Astrocyte of the cerebellum (primary cell): ENCODE data around the gene ZNF536.

Source experiments
- DNase-seq: peaks from one replicate; pipeline ENCODE4 v3.0.0-alpha.2; 2011; ENCODE audit warnings: low read depth
- H3K4me3 ChIP-seq: 2 replicates; pipeline ENCODE4 v1.5.1; 2011; ENCODE audit warnings: mild to moderate bottlenecking, low read depth, low read length, moderate library complexity
- CTCF ChIP-seq: IDR thresholded peaks from 2 replicates; pipeline ENCODE4 v1.5.1; 2012; ENCODE audit warnings: low read length, low read depth, moderate library complexity, mild to moderate bottlenecking; ENCODE audit errors: missing control alignments
- in situ Hi-C: cut with HindIII; loops from 2 replicates; pipeline ENCODE4 v1.10.0; 2017; ENCODE audit warnings: low sequenced_read_pairs

Gene ZNF536

GRCh38 chr19:30327331-30327730 lies 44.9 kb upstream of the ZNF536 start:
- DNase-seq: no peak
- no peak for TF ChIP-seq CTCF
- no peak overlapping the region for H3K4me3 ChIP-seq
- in situ Hi-C loops: no loop called here

- in situ Hi-C loops: no loop called here
- DNase-seq: no peak
- H3K4me3 ChIP-seq: no peak overlapping the region
- TF ChIP-seq CTCF: no peak
Measured at GRCh38 chr19:30328096-30328495, 44.1 kb upstream of the ZNF536 start.

- no peak for TF ChIP-seq CTCF
- in situ Hi-C loops: no loop called here
- no peak for DNase-seq
- no peak overlapping the region for H3K4me3 ChIP-seq
Measured at GRCh38 chr19:30330266-30330665, 41.9 kb upstream of the ZNF536 start.

- no peak for DNase-seq
- no peak overlapping the region for H3K4me3 ChIP-seq
- TF ChIP-seq CTCF: no peak
- in situ Hi-C loops: no loop called here
Measured at GRCh38 chr19:30332445-30333234, 39.5 kb upstream of the ZNF536 start.

GRCh38 chr19:30333291-30334065 lies 38.7 kb upstream of the ZNF536 start:
- no peak for DNase-seq
- TF ChIP-seq CTCF: no peak
- in situ Hi-C loops: no loop called here
- H3K4me3 ChIP-seq: no peak overlapping the region

- DNase-seq: no peak
- in situ Hi-C loops: no loop called here
- H3K4me3 ChIP-seq: no peak overlapping the region
- no peak for TF ChIP-seq CTCF
Measured at GRCh38 chr19:30334841-30335240, 37.3 kb upstream of the ZNF536 start.
